ENCODE results near the gene TMC4. TPM values are rescaled to one million over a fixed set of nuclear protein-coding genes. Genes with fewer than 3 reads are reported as not detected.

The TMC4 gene
- total and polyA plus RNA-seq, 8 donors = 51.8 to 88.9 (median 59.9) TPM

DNA sequence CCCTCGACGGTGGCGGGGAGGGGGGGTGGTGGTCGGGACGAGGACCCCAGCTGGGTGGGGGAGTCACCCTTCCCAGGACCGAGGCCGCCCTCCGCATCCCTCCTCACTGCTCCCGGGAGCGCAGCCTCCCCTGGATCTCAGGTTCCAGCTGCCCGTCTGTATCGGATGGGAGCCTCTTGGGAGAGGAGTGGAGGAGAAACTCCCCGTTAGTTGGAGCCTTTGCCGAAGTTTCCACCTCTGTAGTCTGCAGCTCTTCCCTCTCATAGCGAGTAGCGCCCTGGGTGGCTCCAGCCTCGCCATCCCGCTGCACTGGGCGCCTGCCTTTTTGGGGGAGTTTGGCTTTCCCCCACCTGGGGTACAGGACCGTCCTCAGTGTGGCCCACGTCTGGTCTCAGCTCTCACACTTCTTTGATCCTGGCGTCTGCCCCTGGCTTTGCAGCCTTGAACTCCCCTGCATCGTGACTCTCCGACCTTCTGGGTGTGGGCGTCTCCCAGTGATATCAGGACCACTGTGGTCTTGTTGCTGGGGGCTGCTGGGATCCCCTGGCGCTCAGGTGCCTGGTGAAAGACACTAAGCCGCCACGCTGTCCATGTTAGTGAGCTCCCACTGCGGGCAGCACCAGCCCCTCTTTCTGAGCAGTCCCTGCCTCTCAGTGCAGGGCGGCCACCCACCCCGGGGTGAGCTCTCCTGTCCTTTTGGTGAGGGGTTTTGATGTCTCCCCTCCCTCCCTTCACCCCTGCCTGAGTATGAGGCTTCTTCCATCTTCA lies 34.3 kb downstream of the TMC4 start:
- no peaks in the 10 kb centered on the region for H3K9me3 ChIP-seq
- DNase-seq (no peak), ATAC-seq (no peak), FAIRE-seq (no peak)
- H3K36me3 ChIP-seq = peaks cover under 1 to 12% (median 4%) of the 10 kb centered on the region in 3 donors
- TF ChIP-seq, protein P1, sequence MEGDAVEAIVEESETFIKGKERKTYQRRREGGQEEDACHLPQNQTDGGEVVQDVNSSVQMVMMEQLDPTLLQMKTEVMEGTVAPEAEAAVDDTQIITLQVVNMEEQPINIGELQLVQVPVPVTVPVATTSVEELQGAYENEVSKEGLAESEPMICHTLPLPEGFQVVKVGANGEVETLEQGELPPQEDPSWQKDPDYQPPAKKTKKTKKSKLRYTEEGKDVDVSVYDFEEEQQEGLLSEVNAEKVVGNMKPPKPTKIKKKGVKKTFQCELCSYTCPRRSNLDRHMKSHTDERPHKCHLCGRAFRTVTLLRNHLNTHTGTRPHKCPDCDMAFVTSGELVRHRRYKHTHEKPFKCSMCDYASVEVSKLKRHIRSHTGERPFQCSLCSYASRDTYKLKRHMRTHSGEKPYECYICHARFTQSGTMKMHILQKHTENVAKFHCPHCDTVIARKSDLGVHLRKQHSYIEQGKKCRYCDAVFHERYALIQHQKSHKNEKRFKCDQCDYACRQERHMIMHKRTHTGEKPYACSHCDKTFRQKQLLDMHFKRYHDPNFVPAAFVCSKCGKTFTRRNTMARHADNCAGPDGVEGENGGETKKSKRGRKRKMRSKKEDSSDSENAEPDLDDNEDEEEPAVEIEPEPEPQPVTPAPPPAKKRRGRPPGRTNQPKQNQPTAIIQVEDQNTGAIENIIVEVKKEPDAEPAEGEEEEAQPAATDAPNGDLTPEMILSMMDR (IDR thresholded peaks at IDR 0.05) = no peak
- intact Hi-C loops (cut with DNase I) = no loop called here
- H3K4me3 ChIP-seq = peak overlapping the region; percentile 98 to 100 (median 100)
- H3K4me1 ChIP-seq = peaks cover 0 to 20% (median 3%) of the 10 kb centered on the region in 3 donors
- peak overlapping the region in 2 of 4 donors; percentile 90 to 92 for H3K27ac ChIP-seq
- no peaks in the 10 kb centered on the region for H3K27me3 ChIP-seq
- WGBS, 2 donors = 17 to 19% methylated on average over 28 to 30 of the region's 31 CpGs

DNA sequence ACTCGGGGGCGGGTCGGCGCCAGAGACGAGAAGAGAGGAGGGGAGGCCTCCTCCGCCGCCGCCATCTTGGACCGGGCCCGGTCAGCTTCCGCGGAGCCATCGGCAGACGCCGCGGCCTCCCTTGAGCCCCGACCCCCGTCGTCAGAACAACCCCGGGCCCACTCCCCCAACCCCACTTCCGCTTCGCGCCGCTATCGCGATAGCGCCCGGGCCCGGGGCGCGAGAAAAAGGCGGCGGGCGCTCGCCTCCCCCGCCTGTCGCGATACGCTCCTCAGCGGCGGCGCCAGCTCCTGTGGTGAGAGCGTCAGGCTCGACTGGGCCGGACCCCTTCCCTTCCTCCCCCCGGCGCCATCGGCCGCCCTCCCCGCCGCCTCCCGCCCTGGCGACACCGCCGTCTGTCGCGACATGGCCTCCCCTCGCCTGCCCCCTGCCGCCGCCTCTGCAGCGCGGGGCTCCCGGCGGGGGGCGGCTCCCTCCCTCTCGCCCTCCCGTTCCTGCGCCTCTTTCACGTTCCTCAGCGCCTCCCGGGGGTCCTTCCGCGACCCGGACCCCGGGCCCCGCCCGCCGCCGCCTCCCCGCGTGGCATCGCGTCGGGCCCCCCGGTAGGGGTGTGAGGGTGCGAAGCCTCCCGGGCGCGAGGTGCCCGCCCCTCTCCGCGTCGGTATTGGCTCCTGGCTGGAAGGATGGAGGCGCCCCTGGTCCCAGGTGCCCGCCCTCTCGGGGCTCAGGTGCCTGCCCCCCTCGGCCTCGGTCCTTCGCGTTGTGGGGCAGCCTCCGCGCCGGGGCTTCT lies 35.1 kb downstream of the TMC4 start, which contains the start of gene CNOT3:
TSS of gene CNOT3 (plus strand) at position 64 of the 790 bp plus-strand sequence. CDS start 5,217 bp downstream, outside the sequence.
- Histone ChIP-seq H3K4me1 (peaks cover 0 to 20% (median 3%) of the 10 kb centered on the region in 3 donors), H3K4me3 (peak within 1 kb of the TSS; percentile 98 to 100 (median 100)), H3K27me3 (no peaks in the 10 kb centered on the region), H3K36me3 (peaks cover 0 to 4% (median 0%) of the 10 kb centered on the region in 3 donors), H3K27ac (peak within 1 kb of the TSS; percentile 82 to 92 (median 90)), H3K9me3 (no peaks in the 10 kb centered on the region)
- DNase-seq (peak in 3 of 6 donors; percentile 69 to 87 (median 70)), FAIRE-seq (no peak), ATAC-seq (peak in 1 of 4 donors; percentile 2)
- intact Hi-C loops (cut with DNase I) = no loop called here
- WGBS, 2 donors = 1% methylated on average over 65 to 103 of the region's 103 CpGs
- TF ChIP-seq, protein P1 (IDR thresholded peaks at IDR 0.05) = no peak

DNA sequence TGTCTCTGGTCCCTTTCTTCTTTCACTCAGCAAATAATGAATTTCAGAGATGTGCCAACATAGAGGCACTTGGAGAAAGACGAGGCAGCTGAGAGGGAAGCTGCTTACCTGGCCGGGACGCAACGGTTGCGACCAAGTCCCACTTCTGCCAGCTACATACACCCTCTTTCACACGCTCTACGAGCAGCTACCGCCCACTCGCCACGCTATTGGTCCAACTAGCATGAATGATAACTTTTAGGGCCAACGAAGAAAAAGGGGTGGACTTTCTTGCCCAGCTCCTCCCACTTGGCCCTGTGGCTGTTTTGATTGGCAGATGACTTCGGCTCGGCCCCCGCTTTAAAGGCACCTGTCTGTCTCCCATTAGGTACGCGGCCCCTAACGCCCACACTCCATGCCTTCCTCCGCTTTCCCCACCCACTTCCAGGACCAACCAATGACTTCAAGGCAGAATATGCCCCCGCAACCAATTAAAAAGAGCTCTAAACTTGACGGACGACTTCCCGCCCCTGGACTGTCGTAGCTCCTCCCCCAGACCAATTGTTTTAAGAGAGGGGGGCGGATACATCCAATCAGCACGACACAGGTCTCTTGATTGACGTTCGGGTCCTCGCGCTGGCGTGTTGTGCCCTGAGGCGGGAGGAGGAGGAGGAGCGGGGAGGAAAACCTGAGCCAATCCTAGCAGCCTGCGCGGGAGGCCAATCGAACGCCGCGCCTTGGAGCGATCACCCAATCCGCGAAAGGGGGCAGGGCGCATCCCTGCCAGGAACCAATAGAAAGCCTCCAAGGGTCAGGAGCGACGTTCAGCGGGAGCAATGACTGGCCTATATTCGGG lies 35.9 kb downstream of the TMC4 start:
- peak; percentile 83 to 92 (median 86) for ATAC-seq
- FAIRE-seq = peak; percentile 99
- WGBS, 2 donors = 0% methylated on average over 46 of the region's 46 CpGs
- peak; percentile 94 to 100 (median 100) for DNase-seq
- Histone ChIP-seq H3K27ac (peak overlapping the region; percentile 82 to 92 (median 90)), H3K9me3 (no peaks in the 10 kb centered on the region), H3K4me1 (peaks cover 0 to 20% (median 3%) of the 10 kb centered on the region in 3 donors), H3K27me3 (no peaks in the 10 kb centered on the region), H3K4me3 (peak overlapping the region; percentile 98 to 100 (median 100)), H3K36me3 (no peaks in the 10 kb centered on the region)
- TF ChIP-seq, protein P1 (IDR thresholded peaks at IDR 0.05) = no peak
- intact Hi-C loops (cut with DNase I) = no loop called here

DNA sequence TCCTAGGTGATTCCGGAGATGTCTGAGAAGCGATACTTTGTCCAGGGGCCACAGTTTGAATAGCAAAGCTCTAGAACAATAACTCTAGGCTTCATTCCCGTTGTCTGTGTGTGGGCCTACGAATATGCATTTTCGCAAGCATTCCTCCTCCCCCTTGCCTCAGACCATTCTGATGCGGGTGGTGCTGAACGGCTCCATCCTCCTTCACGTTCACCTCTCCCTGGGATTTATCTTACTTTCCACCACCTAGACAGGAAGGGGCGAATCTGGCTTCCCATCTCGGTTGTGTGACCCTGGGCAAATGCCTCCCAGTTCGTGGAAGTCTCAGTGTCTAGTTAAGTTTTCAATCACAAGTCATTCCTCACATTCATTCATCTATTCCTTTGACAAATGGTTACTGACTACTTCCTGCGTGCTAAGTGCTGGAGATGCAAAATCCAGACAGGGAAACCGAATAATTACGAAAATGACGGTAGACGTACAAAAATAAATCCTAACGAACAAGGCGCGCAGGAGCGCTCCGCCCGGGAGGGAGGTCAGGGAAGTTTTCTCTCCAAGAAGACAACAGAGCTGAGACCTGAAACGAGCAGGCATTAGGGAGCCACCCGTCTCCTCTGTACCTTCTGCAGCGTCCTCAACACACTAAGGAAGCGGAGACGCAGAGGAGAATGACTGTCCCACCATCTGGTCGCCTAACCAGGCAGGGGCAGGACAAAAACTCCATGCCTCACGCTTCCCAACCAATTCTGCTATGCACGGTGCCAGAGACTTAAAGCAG lies 36.7 kb downstream of the TMC4 start:
- TF ChIP-seq, protein P1 (IDR thresholded peaks at IDR 0.05) = no peak
- intact Hi-C loops (cut with DNase I) = no loop called here
- H3K27ac ChIP-seq = peak overlapping the region in 3 of 4 donors; percentile 19 to 42 (median 23)
- no peaks in the 10 kb centered on the region for H3K27me3 ChIP-seq
- no peaks in the 10 kb centered on the region for H3K36me3 ChIP-seq
- WGBS, 2 donors = 1 to 2% methylated on average over 30 of the region's 30 CpGs
- DNase-seq = no peak
- no peak for FAIRE-seq
- peaks cover 0 to 20% (median 3%) of the 10 kb centered on the region in 3 donors for H3K4me1 ChIP-seq
- no peaks in the 10 kb centered on the region for H3K9me3 ChIP-seq
- H3K4me3 ChIP-seq = peak overlapping the region; percentile 1 to 62 (median 39)
- ATAC-seq = peak in 3 of 4 donors; percentile 0

Data from pancreas (tissue), 10 donors.